ENCODE measurements around the gene LFNG. TPM values are rescaled to one million over a fixed set of nuclear protein-coding genes. Genes with fewer than 3 reads are reported as not detected.
A peak's percentile ranks its signal among the peaks of the same experiment; 100 is the strongest.

The LFNG gene
- total and polyA plus RNA-seq, 5 donors: 3.6 to 6.6 (median 5.2) TPM

DNA sequence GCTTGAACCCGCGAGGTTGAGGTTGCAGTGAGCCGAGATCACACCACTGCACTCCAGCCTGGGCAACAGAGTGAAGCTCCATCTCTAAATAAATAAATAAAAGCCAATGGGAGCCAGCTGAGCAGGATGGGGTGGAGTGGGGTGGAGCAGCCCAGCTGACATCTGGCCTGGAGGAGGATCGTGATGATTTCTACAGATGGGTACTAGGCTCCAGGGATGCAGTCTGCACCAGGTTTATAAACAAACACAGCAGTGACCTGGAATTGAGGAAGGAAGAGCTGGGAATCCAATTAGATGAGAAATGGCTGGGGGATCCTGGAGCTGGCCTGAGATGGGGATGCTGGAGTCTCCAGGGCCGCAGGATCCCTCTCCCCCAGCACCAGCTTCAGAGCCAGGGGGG, 36.1 kb upstream of the LFNG start:
- intact Hi-C loops (cut with DNase I): loop anchor here in 1 of 4 donors (10.0 kb wide), 1 partner anchor 71 kb away; the partner anchor contains the start of genes BRAT1 and IQCE
- Histone ChIP-seq H3K9me3 (ENCODE audit: control insufficient read depth, low read length) (no peaks in the 10 kb centered on the region), H3K4me3 (ENCODE audit: low read length) (no peak overlapping the region), H3K4me1 (ENCODE audit: control insufficient read depth, insufficient read depth, low read length) (peaks cover 12% of the 10 kb centered on the region), H3K27me3 (ENCODE audit: control insufficient read depth, insufficient read depth) (no peaks in the 10 kb centered on the region), H3K27ac (ENCODE audit: low read length) (no peak overlapping the region)
- WGBS: 55% methylated on average over 5 of the region's 5 CpGs
- ATAC-seq (no peak), DNase-seq (no peak)

- ATAC-seq (no peak), DNase-seq (no peak)
- H3K4me1 ChIP-seq (ENCODE audit: control insufficient read depth, insufficient read depth, low read length): peaks cover 14% of the 10 kb centered on the region
- H3K4me3 ChIP-seq (ENCODE audit: low read length): no peak overlapping the region
- intact Hi-C loops (cut with DNase I): loop anchor here in 1 of 4 donors (10.0 kb wide), 1 partner anchor 70 kb away; the partner anchor contains the start of genes BRAT1 and IQCE
- no peak overlapping the region for H3K27ac ChIP-seq (ENCODE audit: low read length)
- 86% methylated on average over 12 of the region's 12 CpGs for WGBS
- no peaks in the 10 kb centered on the region for H3K9me3 ChIP-seq (ENCODE audit: control insufficient read depth, low read length)
- no peaks in the 10 kb centered on the region for H3K27me3 ChIP-seq (ENCODE audit: control insufficient read depth, insufficient read depth)
Observed at GRCh38 chr7:2484868-2485267, 34.7 kb upstream of the LFNG start.

DNA sequence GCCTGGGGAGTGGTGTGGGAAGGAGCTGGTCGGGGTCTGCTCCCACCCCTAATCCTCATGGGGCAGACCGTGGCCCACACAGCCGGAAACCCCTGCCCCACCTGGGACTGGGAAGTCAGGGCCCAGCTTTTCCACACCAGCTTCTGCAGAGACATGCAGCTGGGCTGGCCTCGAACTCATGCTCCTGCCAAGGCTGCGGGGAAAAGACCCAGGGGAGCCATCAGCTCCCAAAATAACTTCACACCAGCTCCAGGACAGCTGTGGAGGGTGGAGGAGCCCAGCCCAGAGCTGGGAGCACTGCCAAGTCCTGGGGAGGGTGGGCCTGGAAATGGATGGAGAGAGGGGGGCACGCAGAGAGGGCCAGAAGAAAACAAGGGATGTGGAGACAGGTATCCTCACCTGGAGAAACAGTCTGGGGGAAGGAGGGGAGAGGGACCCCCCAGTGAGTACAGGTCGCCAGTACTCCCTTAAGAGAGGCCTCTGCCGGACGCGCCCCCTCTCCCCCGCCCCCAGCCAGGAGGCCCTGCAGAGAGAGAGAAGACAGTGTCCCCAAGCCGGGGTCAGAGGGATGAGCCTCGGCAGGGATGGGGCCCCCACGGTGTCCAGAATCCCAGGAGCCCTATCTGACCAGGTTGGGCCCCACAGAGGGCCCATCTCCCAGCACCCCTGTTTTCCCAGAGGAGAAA, 31.8 kb upstream of the LFNG start:
- Histone ChIP-seq H3K27me3 (ENCODE audit: control insufficient read depth, insufficient read depth) (no peaks in the 10 kb centered on the region), H3K27ac (ENCODE audit: low read length) (peak overlapping the region; percentile 26), H3K9me3 (ENCODE audit: control insufficient read depth, low read length) (no peaks in the 10 kb centered on the region), H3K4me1 (ENCODE audit: control insufficient read depth, insufficient read depth, low read length) (peaks cover 15% of the 10 kb centered on the region), H3K4me3 (ENCODE audit: low read length) (no peak overlapping the region)
- intact Hi-C loops (cut with DNase I): loop anchor here in 1 of 4 donors (10.0 kb wide), 1 partner anchor 67 kb away; the partner anchor contains the start of genes BRAT1 and IQCE
- WGBS: 35% methylated on average over 14 of the region's 14 CpGs
- DNase-seq (peak; percentile 68 to 87 (median 86)), ATAC-seq (peak; percentile 57 to 69)

- H3K4me3 ChIP-seq (ENCODE audit: low read length): no peak overlapping the region
- ATAC-seq: peak; percentile 68 to 77
Observed at GRCh38 chr7:2488272-2488645, 31.3 kb upstream of the LFNG start.

GRCh38 chr7:2488681-2489080, 30.9 kb upstream of the LFNG start:
- peak overlapping the region; percentile 14 for H3K27ac ChIP-seq (ENCODE audit: low read length)
- H3K27me3 ChIP-seq (ENCODE audit: control insufficient read depth, insufficient read depth): no peaks in the 10 kb centered on the region
- intact Hi-C loops (cut with DNase I): loop anchor here in 1 of 4 donors (10.0 kb wide), 1 partner anchor 66 kb away; the partner anchor contains the start of genes BRAT1 and IQCE
- WGBS: 27% methylated on average over 9 of the region's 9 CpGs
- DNase-seq (peak in 2 of 3 donors; percentile 43 to 53), ATAC-seq (no peak)
- peaks cover 21% of the 10 kb centered on the region for H3K4me1 ChIP-seq (ENCODE audit: control insufficient read depth, insufficient read depth, low read length)
- no peak overlapping the region for H3K4me3 ChIP-seq (ENCODE audit: low read length)
- no peaks in the 10 kb centered on the region for H3K9me3 ChIP-seq (ENCODE audit: control insufficient read depth, low read length)

More at GRCh38 chr7:2488272-2488645, 31.3 kb upstream of the LFNG start:
- peaks cover 18% of the 10 kb centered on the region for H3K4me1 ChIP-seq (ENCODE audit: control insufficient read depth, insufficient read depth, low read length)
- WGBS: 44% methylated on average over 8 of the region's 8 CpGs
- H3K27ac ChIP-seq (ENCODE audit: low read length): no peak overlapping the region
- H3K27me3 ChIP-seq (ENCODE audit: control insufficient read depth, insufficient read depth): no peaks in the 10 kb centered on the region
- intact Hi-C loops (cut with DNase I): loop anchor here in 1 of 4 donors (10.0 kb wide), 1 partner anchor 67 kb away; the partner anchor contains the start of genes BRAT1 and IQCE
- no peaks in the 10 kb centered on the region for H3K9me3 ChIP-seq (ENCODE audit: control insufficient read depth, low read length)
- peak; percentile 75 to 83 (median 82) for DNase-seq

GRCh38 chr7:2490181-2490651, 29.4 kb upstream of the LFNG start:
- intact Hi-C loops (cut with DNase I): no loop called here
- Histone ChIP-seq H3K27me3 (ENCODE audit: control insufficient read depth, insufficient read depth) (no peaks in the 10 kb centered on the region), H3K4me3 (ENCODE audit: low read length) (no peak overlapping the region), H3K4me1 (ENCODE audit: control insufficient read depth, insufficient read depth, low read length) (peaks cover 21% of the 10 kb centered on the region), H3K9me3 (ENCODE audit: control insufficient read depth, low read length) (no peaks in the 10 kb centered on the region), H3K27ac (ENCODE audit: low read length) (peak overlapping the region; percentile 18)
- 35% methylated on average over 13 of the region's 13 CpGs for WGBS
- DNase-seq: peak in 2 of 3 donors; percentile 66 to 73
- ATAC-seq: peak; percentile 34 to 38

GRCh38 chr7:2492038-2492437, 27.5 kb upstream of the LFNG start:
- peaks cover 21% of the 10 kb centered on the region for H3K4me1 ChIP-seq (ENCODE audit: control insufficient read depth, insufficient read depth, low read length)
- no peak overlapping the region for H3K4me3 ChIP-seq (ENCODE audit: low read length)
- H3K27me3 ChIP-seq (ENCODE audit: control insufficient read depth, insufficient read depth): no peaks in the 10 kb centered on the region
- ATAC-seq (no peak), DNase-seq (peak in 1 of 3 donors; percentile 9)
- intact Hi-C loops (cut with DNase I): no loop called here
- WGBS: 98% methylated on average over 2 of the region's 2 CpGs
- no peak overlapping the region for H3K27ac ChIP-seq (ENCODE audit: low read length)
- H3K9me3 ChIP-seq (ENCODE audit: control insufficient read depth, low read length): no peaks in the 10 kb centered on the region

DNA sequence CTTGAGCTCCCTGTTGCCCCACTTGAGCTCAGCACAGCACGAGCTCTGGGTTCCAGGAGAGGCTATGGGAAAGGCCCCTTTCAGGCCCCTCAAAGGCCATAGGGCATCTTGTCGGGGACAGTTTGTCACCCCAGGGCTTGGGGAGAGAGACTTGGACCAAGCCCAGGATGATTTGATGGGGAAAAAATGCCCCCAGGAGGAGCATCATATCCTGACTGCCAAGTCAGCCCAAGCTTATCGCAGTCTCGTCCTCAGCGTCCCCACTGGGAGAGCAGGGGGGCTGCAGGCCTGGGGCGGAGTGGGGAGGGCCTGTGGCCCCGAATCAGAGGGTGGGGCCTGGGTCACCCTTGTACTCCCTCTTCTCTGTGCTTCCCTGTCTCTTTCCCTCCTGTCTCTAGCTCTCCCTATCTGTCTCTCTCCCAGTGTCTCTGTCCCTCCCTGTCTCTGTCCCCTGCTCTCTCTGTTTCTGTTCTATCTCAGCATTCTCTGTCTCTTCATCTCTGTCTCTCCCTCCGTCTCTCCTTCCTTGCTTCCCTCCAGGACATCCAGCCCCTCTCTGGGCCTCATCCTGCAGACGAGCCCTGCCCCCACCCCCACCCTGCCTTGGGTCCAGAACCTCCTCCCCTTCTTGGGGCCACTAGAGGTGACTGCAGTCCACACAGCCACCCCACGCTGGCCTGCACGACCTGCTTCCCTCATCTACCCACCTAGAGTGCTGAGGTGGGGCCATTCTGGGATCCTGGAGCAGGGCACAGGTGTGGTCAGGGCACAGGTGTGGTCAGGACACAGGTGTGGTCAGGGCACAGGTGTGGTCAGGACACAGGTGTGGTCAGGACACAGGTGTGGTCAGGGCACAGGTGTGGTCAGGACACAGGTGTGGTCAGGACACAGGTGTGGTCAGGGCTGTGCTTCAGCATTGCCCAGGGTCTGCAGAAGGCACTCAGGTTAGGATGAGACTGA, 26.1 kb upstream of the LFNG start:
- Histone ChIP-seq H3K4me1 (ENCODE audit: control insufficient read depth, insufficient read depth, low read length) (peaks cover 10% of the 10 kb centered on the region), H3K9me3 (ENCODE audit: control insufficient read depth, low read length) (no peaks in the 10 kb centered on the region), H3K27me3 (ENCODE audit: control insufficient read depth, insufficient read depth) (no peaks in the 10 kb centered on the region), H3K4me3 (ENCODE audit: low read length) (no peak overlapping the region), H3K27ac (ENCODE audit: low read length) (no peak overlapping the region)
- intact Hi-C loops (cut with DNase I): no loop called here
- WGBS: 32% methylated on average over 10 of the region's 11 CpGs
- ATAC-seq: peak; percentile 27 to 55
- DNase-seq: peak; percentile 39 to 77 (median 67)

DNA sequence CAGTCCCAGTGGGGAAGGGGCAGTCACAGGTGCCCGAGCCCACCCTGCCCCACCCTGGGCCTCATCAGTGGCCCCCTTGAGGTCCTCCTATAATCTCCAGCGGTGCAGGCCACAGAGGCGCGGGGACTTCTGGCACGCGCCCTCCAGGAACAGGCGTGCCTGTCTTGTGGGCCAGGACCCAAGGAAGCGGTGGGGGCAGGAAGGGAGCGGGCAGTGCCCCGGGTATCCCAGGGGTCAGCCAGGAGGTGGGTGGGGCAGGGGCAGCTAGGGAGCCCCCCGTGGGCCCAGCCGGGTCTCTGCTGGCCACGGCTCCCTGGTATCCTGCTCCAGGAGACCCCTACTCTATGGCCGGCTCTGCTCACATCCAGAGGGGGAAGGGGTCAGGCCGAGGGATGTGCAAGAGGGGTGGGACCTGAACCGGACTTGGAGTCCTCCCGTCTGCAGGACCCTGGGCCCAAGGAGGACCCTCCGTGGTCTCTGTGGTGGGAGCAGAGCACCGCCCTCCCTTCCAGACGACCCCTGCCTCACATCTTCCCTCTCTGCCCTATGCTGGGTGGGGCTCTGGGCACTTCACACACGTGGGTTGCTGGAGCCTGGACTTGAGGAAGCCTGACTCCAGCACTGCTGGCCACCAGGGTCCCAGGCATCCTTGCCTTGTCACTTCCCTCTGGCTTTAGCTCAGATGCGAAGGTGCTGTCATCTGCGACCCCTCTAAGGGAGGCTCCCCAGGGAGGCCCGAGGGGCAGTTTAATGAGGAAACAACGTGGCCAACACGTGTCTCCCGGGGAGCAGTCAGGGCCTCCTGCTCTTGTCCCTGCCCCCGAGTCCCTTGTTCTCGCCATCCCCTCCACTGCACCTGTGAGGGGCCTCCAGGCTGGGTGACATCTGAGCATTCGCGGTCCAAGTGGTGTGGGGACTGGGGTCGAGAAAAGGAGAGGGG, 25.1 kb upstream of the LFNG start:
- no peaks in the 10 kb centered on the region for H3K27me3 ChIP-seq (ENCODE audit: control insufficient read depth, insufficient read depth)

More for the DNA sequence above, 25.1 kb upstream of the LFNG start:
- peaks cover 8% of the 10 kb centered on the region for H3K4me1 ChIP-seq (ENCODE audit: control insufficient read depth, insufficient read depth, low read length)
- H3K9me3 ChIP-seq (ENCODE audit: control insufficient read depth, low read length): no peaks in the 10 kb centered on the region
- no peak overlapping the region for H3K27ac ChIP-seq (ENCODE audit: low read length)
- DNase-seq: peak in 2 of 3 donors; percentile 76 to 80
- 54% methylated on average over 32 of the region's 32 CpGs for WGBS
- intact Hi-C loops (cut with DNase I): no loop called here
- H3K4me3 ChIP-seq (ENCODE audit: low read length): no peak overlapping the region
- peak; percentile 58 to 78 for ATAC-seq

All from right cardiac atrium (tissue), 5 donors.